Measurements from ENCODE around the gene CDH1.
A peak's percentile ranks its signal among the peaks of the same experiment; 100 is the strongest.
"Not testable (repeated sequence)": the region's sequence is repeated elsewhere in the genome, so short reads cannot be mapped to it uniquely, and the experiment has no call there.

CDH1 gene

DNA sequence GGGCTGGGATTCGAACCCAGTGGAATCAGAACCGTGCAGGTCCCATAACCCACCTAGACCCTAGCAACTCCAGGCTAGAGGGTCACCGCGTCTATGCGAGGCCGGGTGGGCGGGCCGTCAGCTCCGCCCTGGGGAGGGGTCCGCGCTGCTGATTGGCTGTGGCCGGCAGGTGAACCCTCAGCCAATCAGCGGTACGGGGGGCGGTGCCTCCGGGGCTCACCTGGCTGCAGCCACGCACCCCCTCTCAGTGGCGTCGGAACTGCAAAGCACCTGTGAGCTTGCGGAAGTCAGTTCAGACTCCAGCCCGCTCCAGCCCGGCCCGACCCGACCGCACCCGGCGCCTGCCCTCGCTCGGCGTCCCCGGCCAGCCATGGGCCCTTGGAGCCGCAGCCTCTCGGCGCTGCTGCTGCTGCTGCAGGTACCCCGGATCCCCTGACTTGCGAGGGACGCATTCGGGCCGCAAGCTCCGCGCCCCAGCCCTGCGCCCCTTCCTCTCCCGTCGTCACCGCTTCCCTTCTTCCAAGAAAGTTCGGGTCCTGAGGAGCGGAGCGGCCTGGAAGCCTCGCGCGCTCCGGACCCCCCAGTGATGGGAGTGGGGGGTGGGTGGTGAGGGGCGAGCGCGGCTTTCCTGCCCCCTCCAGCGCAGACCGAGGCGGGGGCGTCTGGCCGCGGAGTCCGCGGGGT, at the start of gene CDH1:
CDH1 (plus strand) TSS at position 247 of the 684 bp plus-strand sequence; CDS start at position 371, 124 bp downstream.
- DNase-seq (ENCODE audit: low spot score) = peak; percentile 60

DNA sequence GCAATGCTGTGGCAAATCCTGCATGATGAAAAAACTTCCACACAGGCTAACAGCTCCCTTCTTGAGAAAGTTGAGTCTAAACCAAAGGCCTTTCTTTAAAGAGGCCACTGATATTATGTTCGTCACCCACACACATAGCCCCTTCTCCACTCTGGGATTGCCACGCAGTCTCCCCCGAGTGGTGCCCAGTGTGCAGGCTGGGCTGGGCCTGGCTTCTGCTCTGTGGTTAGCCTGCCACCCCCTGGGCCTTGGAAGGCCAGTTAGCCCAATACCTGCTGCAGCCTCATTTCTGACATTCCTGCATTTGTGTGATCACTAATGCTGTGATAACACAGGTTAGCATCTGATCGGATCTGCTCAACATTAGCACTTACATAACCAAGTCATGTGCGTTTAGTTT, 47.2 kb upstream of the CDH1 start:
- no peak for DNase-seq (ENCODE audit: low spot score)

DNA sequence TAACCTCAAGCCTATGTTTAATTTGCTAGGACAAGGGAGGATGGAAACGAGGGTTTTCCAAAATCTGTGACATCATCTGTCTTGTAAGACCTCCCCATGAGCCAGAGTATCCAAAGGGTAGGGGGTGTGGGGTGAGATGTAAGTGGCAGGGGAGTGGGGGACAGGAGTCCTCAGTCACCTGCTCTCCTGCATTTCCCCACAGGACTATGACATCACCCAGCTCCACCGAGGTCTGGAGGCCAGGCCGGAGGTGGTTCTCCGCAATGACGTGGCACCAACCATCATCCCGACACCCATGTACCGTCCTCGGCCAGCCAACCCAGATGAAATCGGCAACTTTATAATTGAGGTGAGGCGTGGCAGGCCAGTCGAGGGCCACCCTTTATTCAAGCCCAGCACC, 41.5 kb upstream of the CDH1 start:
- no peak for DNase-seq (ENCODE audit: low spot score)

DNA sequence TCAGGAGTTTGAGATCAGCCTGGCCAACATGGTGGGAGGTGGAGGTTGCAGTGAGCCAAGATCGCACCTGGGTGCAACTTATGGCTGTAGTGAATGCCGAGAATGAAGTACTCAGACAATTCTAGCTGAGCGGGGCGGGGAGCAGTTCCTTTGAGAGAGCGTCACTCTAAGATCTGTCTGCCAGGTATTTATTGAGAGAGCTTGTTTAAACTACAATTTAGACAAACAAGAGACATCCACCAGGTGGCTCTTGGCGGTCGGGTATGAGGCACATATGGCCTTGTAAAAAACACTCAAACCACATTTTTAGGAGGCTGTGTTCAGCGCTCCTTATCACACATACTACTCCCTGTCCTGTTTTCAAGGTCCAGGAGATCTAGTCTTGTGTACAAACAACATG, 40.6 kb upstream of the CDH1 start:
- DNase-seq (ENCODE audit: low spot score) = no peak

DNA sequence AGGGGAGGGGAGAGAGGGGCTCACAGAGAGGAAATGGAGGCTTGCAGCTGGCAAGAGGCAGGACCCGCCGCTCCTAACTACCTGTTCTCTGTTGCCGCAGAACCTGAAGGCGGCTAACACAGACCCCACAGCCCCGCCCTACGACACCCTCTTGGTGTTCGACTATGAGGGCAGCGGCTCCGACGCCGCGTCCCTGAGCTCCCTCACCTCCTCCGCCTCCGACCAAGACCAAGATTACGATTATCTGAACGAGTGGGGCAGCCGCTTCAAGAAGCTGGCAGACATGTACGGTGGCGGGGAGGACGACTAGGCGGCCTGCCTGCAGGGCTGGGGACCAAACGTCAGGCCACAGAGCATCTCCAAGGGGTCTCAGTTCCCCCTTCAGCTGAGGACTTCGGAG, 39.0 kb upstream of the CDH1 start:
- DNase-seq (ENCODE audit: low spot score) = no peak

DNA sequence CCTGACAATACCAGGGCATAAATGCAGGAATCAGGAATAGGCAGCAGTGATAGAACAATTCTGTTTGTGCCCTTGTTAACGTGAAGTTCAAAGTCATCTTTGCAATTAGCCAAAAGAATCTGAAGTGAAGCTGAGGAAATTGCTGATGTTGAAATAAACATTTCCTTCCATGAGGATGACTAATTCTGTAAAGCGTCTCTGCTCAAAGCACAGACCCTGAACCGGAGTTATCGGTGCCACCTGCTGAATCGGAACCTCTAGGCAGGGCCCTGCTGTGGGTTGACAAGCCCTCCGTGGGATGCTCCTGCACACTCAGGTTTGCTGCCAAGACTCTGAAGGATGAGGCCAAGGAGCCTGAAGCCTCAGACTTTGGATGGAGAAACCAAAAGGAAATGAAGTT, 37.0 kb upstream of the CDH1 start:
- no peak for DNase-seq (ENCODE audit: low spot score)

DNA sequence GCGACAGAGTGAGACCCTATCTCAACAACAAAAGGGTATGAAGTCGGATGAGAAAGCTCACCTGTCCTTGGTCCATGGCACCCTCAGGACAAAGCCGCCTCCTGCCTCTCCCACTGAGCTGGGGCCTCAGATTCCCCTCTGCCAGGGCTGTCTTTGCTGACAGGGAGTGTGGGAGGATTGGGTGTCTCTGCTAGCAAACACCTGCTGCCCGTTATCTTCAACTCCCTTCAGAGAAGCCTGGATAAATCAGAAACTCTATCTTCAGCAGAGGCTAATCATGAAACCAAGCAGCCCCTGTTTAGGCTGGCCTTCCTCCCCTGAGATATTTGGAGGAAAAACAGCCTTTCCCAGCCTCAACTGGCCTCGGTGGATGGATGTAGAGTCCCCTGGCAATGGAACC, 36.3 kb upstream of the CDH1 start:
- DNase-seq (ENCODE audit: low spot score) = no peak

DNA sequence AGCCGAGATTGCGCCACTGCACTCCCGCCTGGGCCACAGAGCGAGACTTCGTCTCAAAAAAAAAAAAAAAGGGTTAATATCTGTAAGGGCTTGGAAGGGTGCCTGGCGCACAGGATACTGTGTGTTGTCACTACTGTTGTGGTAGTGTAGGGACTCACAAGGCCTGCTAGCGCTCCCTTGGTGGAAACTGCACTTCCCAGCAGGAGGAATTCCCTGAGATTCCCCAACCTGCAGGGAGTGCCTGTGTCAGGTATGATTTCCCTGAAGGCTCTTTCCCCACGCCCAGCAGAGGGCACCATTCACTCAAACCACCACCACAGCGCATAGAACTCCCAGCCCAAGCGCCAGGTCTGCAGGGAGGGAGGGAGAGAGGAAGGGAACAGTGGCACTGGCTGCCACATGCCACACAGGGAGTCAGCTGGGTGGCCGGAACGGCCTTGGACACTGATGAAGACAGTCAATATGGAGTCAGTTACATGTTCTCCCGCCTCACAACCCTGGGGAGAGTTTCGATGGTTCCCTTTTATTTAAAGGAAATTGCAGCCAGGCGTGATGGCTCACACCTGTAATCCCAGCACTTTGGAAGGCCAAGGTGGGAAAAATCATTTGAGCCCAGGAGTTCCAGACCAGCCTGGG, 32.7 kb upstream of the CDH1 start:
- DNase-seq (ENCODE audit: low spot score) = peak; percentile 84

DNA sequence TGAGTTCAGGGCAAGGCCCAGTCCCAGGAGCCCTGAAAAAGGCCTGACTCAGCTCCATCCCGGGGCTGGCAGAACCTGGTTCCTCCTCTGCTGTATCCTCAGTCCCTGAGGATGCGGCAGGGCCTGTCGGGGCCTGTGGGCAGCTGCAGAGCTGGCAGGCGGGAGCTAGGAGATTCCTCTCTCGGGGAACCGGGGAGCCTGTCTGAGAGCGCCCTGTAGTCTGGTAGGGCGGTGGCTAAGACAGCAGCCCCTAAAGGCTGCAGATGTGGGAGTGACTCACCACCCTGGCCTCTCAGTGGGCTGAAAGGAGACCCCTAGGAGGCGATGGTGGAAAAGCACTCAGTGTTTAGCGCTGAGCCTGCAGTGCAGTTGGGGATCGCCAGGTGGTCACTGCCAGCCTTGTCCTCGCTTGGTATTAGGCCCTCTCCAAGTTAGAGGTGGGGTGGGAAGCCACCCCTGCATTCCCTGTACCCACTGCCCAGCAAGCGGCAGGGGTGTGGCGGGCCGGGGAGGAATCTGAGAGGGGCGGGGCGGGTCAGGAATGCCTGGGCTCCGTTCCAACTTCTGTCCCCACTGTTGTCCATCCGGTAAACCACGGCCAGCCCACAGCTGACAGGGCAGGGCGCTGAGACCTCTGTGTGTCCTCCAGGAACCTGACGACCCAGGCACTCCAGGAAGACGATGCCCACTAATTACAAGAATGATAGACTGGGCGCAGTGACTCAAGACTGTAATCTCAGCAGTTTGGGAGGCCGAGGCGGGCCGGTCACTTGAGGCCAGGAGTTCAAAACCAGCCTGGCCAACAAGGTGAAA, 29.5 kb upstream of the CDH1 start:
- DNase-seq (ENCODE audit: low spot score) = no peak

DNA sequence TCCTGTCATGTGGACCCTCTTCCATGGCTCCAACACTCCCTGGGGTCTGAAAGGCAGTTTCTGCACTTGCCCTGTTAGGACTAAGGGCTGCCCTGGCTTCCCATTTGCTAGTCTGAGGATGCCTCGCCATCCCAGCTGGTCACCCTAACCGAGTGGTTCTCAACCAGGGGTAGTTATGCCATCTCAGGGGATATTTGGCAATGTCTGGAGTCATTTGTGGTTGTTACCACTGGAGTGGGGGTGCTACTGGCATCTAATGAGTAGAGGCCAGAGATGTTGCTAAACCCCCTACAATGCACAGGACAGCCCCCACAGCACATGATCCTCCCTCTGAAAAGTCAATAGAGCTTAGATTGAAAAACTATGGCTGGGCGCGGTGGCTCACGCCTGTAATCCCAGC, 26.9 kb upstream of the CDH1 start:
- DNase-seq (ENCODE audit: low spot score) = no peak

DNA sequence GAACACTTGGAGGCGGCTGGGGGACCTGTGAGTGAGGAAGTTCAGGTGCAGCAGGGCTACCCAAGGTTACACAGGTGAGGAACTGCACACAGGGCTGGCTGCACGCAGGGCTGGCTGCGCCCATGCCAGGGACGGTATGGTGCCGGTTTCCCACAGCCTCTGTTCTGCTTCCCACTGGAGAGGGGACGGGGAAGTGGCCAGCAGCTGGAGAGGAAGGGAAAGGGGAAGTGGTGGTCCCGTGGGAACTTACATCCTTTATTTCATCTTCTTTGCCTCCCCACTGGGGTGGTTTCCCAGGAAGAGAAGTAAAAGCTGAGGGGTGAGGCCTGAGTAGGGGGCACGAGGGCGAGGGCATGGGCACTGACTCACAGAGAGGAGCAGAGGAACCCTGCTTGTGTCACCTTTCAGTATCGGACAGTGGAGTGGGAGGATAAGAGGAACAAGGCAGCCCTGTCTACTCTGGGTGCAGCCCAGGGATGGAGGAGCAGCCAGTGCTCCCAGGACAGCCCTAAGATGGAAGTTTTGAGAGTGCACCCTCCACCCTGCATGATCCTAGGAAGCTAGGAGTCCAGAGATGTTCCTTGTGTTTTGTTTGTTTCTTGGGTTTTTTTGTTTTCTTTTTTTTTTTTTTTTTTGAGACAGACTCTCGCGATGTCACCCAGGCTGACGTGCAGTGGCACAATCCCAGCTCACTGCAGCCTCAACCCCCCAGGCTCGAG, 25.5 kb upstream of the CDH1 start:
- DNase-seq (ENCODE audit: low spot score) = no peak

DNA sequence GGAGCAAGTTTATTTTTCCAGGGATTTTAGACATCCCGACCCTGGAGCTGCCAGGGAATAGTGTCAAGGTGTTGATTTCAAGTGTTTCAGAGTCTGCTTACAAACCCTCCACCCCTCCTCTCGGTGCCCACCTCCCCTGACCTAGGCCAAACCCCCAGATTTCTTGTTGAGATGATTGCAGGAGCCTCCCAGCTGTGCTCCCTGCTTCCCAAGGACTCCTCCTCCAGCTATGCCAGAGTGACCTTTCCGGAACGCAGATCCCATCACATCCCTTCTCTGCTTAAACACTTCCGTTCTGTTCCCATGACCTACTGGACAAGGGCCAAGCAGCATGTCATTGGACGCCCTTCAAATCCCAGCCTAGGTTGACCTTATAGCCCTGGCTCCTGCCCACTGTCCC, 23.7 kb upstream of the CDH1 start:
- no peak for DNase-seq (ENCODE audit: low spot score)

DNA sequence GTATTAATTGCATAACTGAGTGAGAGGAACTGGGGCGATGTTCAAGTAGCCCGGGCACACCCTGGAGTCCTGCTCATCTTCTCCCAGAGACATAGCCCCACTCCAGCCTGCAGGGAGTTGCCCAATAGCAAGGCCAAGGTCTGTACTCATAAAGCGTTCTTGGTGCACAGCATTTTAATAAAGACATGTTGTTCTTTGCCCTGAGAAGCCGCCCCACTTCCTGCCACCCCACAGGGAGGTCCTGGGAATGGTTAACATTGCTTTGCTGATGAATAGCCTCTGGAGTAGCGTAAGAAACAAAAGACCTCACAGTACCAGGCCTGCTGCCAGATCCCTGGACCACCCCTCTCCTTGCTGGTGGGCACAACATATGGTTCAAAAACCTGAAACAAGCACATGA, 21.6 kb upstream of the CDH1 start:
- DNase-seq (ENCODE audit: low spot score) = no peak

DNA sequence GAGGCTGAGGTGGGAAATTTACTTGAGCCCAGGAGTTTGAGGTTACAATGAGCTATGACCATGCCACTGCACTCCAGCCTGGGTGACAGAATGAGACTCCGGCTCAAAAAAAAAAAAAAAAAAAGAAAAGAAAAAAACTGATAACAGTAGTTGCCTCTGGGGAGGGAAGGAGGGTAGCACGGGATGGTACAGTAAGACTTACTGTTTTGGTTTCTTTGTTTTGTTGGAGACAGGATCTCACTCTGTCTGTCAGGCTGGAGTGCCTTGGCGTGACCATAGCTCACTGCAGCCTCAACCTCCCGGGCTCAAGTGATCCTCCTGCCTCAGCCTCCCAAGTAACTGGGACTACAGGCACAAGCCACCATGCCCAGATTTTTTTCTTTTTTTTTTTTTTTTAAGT, 20.6 kb upstream of the CDH1 start:
- not testable (repeated sequence) for DNase-seq (ENCODE audit: low spot score)

DNA sequence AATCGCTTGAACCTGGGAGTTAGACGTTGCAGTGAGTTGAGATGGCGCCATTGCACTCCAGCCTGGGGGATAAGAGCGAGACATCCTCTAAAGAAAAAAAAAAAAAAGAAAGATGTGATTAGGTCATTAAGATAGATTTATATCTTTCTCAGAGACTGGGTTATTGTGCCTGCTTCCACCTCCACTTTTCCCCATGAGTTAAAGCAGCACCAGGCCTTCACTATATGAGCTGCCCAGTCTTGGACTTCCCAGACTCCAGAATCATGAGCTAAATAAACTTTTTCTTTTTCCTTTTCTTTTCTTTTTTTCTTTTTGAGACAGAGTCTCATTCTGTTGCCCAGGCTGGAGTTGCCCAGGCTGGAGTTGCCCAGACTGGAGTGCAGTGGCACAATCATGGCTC, 19.4 kb upstream of the CDH1 start:
- no peak for DNase-seq (ENCODE audit: low spot score)

DNA sequence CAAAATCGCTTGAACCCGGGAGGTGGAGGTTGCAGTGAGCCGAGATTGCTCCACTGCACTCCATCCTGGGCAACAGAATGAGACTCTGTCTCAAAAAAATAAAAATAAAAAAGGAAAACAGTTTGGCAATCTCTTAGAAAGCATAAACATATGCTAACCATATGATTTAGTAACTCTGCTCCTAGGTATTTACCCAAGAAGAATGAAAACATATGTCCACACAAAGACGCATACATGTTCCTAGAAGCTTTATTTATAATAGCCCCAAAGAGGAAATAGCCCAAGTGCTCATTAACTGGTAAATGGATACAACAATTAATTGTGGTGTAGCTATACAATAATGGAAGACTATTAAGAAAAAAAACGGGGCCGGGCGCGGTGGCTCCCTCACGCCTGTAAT, 18.5 kb upstream of the CDH1 start:
- no peak for DNase-seq (ENCODE audit: low spot score)

DNA sequence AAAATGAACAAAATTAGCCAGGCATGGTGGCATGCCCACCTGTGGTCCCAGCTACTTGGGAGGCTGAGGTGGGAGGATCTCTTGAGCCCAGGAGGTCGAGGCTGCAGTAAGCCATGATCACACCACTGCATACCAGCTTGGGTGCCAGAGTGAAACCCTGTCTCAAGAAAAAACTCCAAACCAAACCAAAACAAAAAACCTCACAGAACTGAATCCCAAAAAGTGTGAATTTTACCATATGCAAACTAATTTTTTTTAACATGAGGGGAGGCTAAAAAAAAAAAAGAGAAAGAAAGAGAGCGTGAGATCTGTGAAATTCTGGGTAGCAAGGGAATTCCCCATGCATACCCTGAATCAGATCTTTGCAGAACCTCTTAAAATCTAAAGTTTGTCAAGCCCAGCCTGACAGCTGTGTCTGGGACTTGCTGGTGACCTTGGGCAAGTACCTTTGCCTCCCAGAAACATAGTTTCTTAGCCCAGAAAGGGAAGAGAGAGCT, 17.1 kb upstream of the CDH1 start:
- no peak for DNase-seq (ENCODE audit: low spot score)

DNA sequence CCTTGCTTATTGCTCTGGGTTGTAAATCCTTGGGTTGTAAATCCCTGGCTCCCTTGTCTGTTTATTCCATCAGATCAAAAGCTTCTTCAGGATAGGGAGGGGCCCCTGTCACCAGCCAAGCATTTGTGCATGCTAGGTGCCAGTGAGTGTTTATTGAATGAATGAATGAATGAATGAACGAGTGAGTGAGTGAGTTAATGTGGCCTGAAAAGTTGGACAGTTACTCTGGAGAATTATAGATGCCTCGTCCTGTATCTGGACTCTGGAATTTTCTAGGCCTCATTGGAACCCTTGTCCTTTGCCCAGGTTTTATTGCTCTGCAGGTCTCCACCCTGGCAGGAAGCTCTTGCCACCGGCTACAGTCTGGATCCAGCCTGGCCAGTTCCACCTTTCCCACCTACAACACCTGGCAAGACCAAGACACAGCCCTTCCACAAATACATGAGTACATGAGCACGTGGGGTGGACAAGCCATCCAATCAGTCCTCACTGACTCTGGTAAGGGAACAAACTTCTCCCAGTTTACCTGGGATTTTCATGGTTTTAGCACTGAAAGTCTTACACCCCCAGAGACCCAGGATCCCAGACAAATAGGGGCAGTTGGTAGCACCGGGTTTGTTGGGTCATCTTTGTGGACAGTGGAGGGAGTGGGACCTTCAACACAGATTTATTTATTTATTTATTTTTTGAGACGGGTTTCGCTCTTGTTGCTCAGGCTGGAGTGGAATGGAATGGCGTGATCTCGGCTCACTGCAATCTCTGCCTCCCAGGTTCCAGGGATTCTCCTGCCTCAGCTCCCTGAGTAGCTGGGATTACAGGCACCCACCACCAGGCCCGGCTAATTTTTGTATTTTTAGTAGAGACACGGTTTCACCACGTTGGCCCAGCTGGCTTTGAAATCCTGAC, 14.7 kb upstream of the CDH1 start:
- DNase-seq (ENCODE audit: low spot score) = no peak

DNA sequence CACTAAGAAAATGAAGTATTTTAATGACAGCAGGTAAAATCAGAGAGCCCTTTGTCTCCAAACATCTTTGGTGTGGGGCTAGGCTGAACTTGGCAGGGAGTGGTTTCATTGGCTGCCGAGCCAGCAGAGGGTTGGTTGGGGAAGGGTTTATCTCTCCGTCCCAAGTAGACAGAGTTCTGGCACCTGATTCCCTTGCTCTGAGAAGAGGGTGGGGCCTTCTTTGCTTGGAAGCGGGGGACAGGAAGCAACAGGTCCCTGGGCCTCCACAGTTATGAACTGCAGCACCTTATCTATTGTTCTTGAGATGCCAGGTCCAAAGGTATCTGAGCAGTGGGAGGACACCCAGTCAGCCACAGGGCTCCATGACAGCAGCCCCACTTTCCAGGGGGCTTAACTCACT, 12.3 kb upstream of the CDH1 start:
- peak; percentile 85 for DNase-seq (ENCODE audit: low spot score)

DNA sequence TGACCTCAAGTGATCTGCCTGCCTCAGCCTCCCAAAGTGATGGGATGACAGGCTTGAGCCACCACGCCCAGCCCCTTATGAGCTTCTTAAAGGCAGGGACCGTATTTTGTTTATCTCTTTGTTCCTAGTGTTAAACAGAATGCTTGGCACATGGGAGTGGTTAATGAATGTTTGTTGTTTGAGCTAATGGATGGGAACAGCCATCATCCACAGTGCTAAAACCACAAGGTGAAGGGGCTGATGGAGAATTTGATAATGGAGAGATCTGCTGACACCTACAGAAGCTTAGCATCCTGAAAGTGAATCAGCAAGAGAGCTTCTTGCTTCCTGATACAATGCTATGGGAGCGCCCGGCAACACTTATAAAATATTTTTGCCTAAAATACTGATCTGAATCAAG, 8.6 kb upstream of the CDH1 start:
- peak; percentile 44 for DNase-seq (ENCODE audit: low spot score)

DNA sequence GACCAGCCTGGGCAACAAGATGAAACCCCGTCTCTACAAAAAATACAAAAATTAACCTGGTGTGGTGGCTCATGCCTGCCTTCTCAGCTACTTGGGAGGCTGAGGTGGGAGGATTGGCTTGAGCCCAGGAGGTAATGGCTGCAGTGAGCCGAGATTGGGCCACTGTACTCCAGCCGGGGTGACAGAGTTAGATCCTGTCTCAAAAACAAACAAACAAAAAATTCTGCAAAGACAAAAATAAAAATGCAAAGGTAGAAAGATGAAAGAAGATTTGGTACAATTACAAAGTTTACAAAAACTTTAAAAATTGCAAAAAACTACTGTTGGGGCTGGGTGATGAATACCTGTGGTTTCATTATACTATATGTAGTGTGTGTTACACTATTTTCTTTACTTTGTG, 5.5 kb upstream of the CDH1 start:
- DNase-seq (ENCODE audit: low spot score) = peak; percentile 56
